Cardiac muscle cell (in vitro differentiated cells and primary cell): ENCODE results near the gene KCTD6. TPM values are rescaled to one million over a fixed set of nuclear protein-coding genes. Genes with fewer than 3 reads are reported as not detected.

Experiments
- DNase-seq, 2 donors: peaks; one replicate each; pipeline versions ENCODE4 v3.0.0 to v3.0.0-alpha.2; 2010 to 2017; ENCODE audit warnings: low read depth in 1 of 2, low spot score in 1 of 2
- H3K27ac ChIP-seq: fragments of 200-600 bp; sonication (generic); 2 replicates; pipeline ENCODE4 v1.5.1; 2016
- H3K27me3 ChIP-seq: fragments of 200-600 bp; sonication (generic); 2 replicates; pipeline ENCODE4 v1.6.0; 2016; ENCODE audit warnings: control low read depth
- H3K36me3 ChIP-seq: fragments of 200-600 bp; sonication (generic); 2 replicates; pipeline ENCODE4 v1.5.1; 2016; ENCODE audit warnings: control low read depth
- H3K4me1 ChIP-seq: fragments of 200-600 bp; sonication (generic); 2 replicates; pipeline ENCODE4 v1.8.1; 2017; ENCODE audit warnings: low read depth, mild to moderate bottlenecking, mixed run types
- H3K4me3 ChIP-seq: fragments of 200-600 bp; sonication (generic); 2 replicates; pipeline ENCODE4 v1.5.1; 2016; ENCODE audit warnings: mild to moderate bottlenecking
- H3K9me3 ChIP-seq: fragments of 200-600 bp; sonication (generic); 2 replicates; pipeline ENCODE4 v1.5.1; 2017; ENCODE audit warnings: low read depth, mild to moderate bottlenecking, control low read depth
- polyA plus RNA-seq: library from polyadenylated mRNA; unstranded; fragments of >200 nt; fragmentation: Nextera tagmentation; extraction: Ambion mirVana; gene quantifications from 2 replicates; pipeline ENCODE4 v1.2.1, GENCODE V29; 2016
- total RNA-seq: library from RNA; depleted of rRNA; stranded (reverse); fragments of >200 nt; gene quantifications from 2 replicates; pipeline ENCODE4 v1.2.3, GENCODE V29; 2016
- TF ChIP-seq, protein P1 (sequence below): IDR thresholded peaks from 2 replicates; pipeline ENCODE4 v1.5.1; 2012; ENCODE audit warnings: low read depth, mild to moderate bottlenecking, low read length

The KCTD6 gene
- total and polyA plus RNA-seq, 2 experiments from 2014 or later: 15.7 to 31.0 TPM

GRCh38 chr3:58471025-58471887, 20.6 kb upstream of the KCTD6 start:
- H3K27me3 ChIP-seq: no peaks in the 10 kb centered on the region
- peaks cover 39% of the 10 kb centered on the region for H3K4me1 ChIP-seq
- H3K27ac ChIP-seq: peak overlapping the region; percentile 86
- H3K36me3 ChIP-seq: no peaks in the 10 kb centered on the region
- H3K4me3 ChIP-seq: no peak overlapping the region
- peak; percentile 38 to 93 for DNase-seq
- TF ChIP-seq, protein P1, sequence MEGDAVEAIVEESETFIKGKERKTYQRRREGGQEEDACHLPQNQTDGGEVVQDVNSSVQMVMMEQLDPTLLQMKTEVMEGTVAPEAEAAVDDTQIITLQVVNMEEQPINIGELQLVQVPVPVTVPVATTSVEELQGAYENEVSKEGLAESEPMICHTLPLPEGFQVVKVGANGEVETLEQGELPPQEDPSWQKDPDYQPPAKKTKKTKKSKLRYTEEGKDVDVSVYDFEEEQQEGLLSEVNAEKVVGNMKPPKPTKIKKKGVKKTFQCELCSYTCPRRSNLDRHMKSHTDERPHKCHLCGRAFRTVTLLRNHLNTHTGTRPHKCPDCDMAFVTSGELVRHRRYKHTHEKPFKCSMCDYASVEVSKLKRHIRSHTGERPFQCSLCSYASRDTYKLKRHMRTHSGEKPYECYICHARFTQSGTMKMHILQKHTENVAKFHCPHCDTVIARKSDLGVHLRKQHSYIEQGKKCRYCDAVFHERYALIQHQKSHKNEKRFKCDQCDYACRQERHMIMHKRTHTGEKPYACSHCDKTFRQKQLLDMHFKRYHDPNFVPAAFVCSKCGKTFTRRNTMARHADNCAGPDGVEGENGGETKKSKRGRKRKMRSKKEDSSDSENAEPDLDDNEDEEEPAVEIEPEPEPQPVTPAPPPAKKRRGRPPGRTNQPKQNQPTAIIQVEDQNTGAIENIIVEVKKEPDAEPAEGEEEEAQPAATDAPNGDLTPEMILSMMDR: no peak
- H3K9me3 ChIP-seq: no peaks in the 10 kb centered on the region

DNA sequence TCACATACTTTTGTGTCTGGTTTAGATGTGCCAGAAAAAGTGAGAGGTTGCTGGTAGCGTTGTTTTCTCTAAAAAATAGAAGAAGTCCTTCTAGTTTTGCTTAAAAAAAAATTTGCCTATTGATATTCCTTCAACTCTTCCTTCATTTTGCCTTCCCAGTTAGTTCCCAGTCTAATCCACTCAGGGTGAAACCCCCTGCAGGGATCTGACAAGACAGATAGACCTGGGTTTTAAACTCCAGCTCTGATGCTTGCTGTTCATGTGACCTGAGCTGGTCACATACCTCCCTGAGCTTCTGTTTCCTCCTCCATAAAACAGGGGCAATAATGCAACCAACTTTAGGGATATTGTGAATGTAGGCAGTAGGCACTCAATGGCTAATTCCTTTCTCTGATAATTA, 18.6 kb upstream of the KCTD6 start:
- Histone ChIP-seq H3K27me3 (no peaks in the 10 kb centered on the region), H3K27ac (no peak overlapping the region), H3K4me1 (peaks cover 39% of the 10 kb centered on the region), H3K36me3 (no peaks in the 10 kb centered on the region), H3K4me3 (no peak overlapping the region), H3K9me3 (no peaks in the 10 kb centered on the region)
- TF ChIP-seq, protein P1: no peak
- DNase-seq: no peak

DNA sequence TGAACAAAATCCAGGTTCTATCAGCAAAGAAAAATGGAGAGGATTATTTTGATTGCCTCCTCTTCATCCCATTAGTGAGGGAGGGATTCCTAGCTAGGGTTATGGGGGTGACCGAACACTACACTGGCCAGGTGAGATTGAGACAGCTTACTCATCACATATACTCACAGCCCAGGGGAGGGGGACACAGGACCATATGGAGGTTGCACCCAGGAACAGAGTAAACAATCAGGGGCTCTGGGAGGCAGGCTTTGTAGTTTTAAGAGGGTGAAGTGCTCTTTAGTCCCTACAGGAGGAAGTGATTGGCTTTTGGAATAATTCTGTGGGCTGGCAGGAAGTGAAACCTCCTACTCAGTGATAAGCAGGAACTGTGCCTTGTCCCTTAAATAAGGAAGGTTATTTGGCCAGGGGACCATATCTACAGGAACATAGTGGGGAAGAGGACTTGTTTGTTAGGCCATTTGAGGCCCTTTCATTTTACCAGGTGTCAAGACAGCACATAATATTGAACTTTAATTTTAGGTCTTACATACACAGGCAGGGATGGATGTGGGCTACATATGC, 17.5 kb upstream of the KCTD6 start:
- H3K4me3 ChIP-seq: no peak overlapping the region
- peaks cover 31% of the 10 kb centered on the region for H3K4me1 ChIP-seq
- no peak overlapping the region for H3K27ac ChIP-seq
- H3K36me3 ChIP-seq: no peaks in the 10 kb centered on the region
- TF ChIP-seq, protein P1: no peak
- H3K9me3 ChIP-seq: no peaks in the 10 kb centered on the region
- H3K27me3 ChIP-seq: no peaks in the 10 kb centered on the region
- no peak for DNase-seq

DNA sequence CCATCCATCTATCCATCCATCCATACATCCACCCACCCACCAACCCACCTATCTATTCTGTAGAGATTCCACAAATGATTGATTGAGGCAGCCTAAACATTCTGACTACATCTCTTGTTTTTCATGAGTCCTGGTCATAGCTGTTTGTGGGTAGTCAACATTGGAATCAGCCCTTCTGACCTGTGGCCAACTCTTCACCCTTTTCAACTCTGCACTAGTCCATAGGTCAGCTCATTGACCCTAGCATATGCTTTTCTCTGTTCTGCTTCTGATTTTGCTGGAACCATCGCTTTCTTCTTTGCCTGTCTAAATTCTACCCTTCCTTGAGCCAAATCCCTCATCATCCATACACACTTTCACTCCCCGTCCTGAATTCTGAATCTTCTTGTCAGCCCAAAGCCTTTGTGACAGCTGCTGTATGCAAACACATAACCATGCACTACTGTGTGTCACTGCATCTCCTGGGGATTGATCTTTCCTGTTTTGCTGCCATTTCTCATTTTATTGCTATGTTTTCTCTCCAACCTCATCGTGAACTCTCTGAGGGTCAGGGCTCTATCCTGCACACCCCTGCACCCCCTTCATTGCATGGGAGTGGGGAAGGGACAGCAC, 16.8 kb upstream of the KCTD6 start:
- H3K27ac ChIP-seq: no peak overlapping the region
- DNase-seq: no peak
- TF ChIP-seq, protein P1: no peak

GRCh38 chr3:58478781-58479180, 13.1 kb upstream of the KCTD6 start:
- H3K4me1 ChIP-seq: peaks cover 19% of the 10 kb centered on the region
- no peaks in the 10 kb centered on the region for H3K36me3 ChIP-seq
- no peak overlapping the region for H3K4me3 ChIP-seq
- no peaks in the 10 kb centered on the region for H3K9me3 ChIP-seq
- H3K27ac ChIP-seq: no peak overlapping the region
- TF ChIP-seq, protein P1: no peak
- DNase-seq: no peak
- H3K27me3 ChIP-seq: no peaks in the 10 kb centered on the region

More for the DNA sequence above, 16.8 kb upstream of the KCTD6 start:
- no peaks in the 10 kb centered on the region for H3K27me3 ChIP-seq
- no peaks in the 10 kb centered on the region for H3K9me3 ChIP-seq
- H3K36me3 ChIP-seq: no peaks in the 10 kb centered on the region
- H3K4me3 ChIP-seq: no peak overlapping the region
- peaks cover 28% of the 10 kb centered on the region for H3K4me1 ChIP-seq
